CD4-positive, alpha-beta T cell treated with Interleukin-12 subunit alpha and Interleukin-12 subunit beta, for 1 hour (primary cell): ENCODE measurements around the gene PPP2R2C.

Source experiments
- DNase-seq: peaks from one replicate; pipeline ENCODE4 v3.0.0-alpha.2; 2020

The PPP2R2C gene

DNA sequence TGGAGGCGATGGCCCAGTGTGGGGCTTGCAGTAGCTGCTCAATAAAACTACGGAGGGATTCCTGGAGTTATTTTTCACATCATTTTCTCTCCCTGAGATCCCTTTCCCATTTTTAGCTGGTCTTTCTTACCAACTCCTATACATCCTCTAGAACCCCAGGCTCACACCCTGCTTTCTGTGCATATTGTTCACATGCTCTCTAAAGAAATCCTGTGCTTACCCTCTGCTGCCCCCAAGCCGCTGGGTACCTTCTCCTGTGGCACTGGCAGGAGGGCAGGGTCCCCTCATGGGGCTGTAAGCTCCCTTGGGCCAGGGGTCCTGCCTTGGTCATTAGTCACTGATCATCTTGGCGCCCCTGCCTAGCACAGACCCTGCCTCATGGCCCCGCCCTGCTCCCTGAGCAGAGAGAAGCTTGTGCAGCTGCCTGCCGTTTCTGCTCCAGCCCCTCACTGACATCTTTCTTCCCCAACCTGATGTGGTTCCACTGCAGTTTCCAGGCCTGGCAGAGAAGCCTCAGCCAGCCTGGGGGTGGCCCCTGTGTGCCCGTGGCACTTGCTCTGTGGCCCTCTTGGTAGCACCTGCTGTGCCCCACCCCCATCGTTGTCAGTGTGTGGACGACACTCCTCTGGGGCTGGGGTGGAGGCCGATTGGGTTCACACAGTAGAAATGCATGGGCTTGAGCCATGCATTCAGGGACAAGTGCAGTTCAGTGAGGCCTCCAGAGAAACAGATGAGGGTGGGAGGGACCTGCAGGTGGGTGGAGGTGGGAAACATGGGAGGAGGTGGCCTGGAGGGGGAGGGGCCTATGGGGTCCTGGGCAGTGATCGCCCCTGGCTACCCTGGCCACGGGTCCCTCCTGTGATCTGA is 133.2 kb downstream of the PPP2R2C start:
- no peak for DNase-seq

DNA sequence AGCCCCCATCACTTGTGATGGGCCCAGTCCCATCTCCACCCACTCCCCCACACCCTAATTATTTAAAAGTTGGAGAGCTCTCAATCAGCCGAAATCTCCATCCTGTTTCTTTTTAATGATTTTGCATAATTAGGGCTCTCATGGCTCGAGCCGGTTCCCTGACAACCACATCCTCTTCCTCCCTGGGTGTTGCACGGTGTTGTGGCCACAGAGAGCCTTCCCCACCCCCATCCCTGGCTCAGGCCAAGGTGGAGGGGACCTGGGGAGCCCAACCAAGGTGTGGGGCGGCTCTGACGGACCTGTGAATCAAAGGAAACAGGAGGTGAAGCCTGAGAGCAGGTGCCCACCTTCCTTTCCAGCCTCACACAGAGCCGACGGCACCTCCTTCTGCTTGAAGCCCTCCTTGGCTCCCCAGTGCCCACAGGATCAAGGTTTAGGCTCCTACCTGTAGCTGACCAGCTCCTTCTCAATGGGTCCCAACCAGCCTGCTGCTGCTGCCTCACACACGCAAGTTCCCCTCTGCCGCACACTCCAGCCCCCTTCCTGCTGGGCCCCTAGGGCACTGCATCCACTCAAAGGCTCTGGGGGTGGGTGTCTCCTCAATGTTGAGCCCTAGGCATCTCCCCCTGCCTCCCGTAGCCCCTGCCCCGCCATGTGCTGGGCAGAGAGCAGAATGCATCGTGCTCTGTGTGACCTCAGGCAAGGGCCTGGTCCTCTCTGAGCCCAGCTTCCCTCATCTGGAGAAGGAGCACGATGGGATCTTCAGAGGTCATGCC is 134.1 kb downstream of the PPP2R2C start:
- peak; percentile 33 for DNase-seq

GRCh38 chr4:6337331-6337935 is 135.0 kb downstream of the PPP2R2C start:
- no peak for DNase-seq

GRCh38 chr4:6336166-6336565 is 136.2 kb downstream of the PPP2R2C start:
- no peak for DNase-seq

- no peak for DNase-seq
These were observed 137.3 kb downstream of the PPP2R2C start for GRCh38 chr4:6335040-6335590.

DNA sequence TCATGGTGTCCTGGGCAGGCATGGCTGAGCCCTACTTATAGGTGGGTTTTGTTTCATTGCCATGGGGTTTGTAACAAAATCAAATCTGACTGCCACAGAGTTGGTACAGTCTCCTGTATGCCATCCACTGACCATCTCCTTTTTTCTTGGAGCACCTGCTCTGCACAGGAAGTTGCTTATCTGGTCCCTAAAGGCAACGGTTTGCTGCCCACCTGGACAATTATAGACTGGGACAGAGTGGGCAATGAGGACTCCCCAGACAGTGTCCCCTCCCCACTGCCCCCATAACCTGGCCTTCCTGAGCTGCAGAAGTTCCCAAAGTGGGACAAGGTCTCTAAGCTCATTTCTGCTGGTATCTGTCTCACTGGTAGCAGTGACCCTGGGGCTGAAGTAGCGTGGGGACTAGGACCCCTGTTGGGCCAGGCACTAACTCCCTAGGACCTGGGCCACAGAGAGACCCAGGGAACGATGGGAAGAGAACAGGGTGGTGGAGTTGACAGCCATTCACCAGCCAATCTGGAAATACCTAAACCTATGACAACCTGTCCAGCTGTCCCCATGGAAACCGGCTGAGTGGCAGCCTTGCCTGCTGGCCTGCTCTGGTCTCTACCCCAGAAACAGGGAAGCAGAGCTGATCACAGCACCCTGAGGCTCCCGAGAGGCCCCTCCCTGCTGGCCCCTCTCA is 138.1 kb downstream of the PPP2R2C start:
- DNase-seq: no peak

GRCh38 chr4:6333301-6334202 is 138.9 kb downstream of the PPP2R2C start:
- DNase-seq: no peak

- no peak for DNase-seq
These were observed 139.8 kb downstream of the PPP2R2C start for GRCh38 chr4:6332669-6333050.

- peak; percentile 20 for DNase-seq
These were observed 140.3 kb downstream of the PPP2R2C start for GRCh38 chr4:6332042-6332668.

GRCh38 chr4:6331468-6331867 is 140.9 kb downstream of the PPP2R2C start:
- no peak for DNase-seq

DNA sequence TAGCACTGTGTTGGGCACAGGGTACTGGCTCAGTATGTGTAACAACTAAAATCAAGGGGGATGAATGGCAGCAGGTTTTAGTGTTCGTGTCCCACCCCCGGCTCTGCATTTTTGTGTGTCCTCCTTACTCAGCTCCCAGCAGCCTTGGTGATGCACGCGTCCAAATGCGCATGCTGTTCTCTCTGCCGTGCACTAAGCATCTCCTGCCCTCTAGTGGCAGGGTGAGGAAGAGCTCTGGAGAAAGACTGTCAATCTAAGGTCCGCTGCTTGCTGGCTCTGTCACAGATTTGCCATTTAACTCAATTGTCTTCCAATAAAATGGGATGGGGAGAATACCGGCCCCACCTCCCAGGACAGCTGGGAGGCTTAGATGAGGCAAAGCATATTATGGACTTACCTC is 141.4 kb downstream of the PPP2R2C start:
- DNase-seq: peak; percentile 36

- no peak for DNase-seq
These were observed 142.0 kb downstream of the PPP2R2C start for GRCh38 chr4:6330384-6330767.

- no peak for DNase-seq
These were observed 142.7 kb downstream of the PPP2R2C start for GRCh38 chr4:6329478-6330383.

DNA sequence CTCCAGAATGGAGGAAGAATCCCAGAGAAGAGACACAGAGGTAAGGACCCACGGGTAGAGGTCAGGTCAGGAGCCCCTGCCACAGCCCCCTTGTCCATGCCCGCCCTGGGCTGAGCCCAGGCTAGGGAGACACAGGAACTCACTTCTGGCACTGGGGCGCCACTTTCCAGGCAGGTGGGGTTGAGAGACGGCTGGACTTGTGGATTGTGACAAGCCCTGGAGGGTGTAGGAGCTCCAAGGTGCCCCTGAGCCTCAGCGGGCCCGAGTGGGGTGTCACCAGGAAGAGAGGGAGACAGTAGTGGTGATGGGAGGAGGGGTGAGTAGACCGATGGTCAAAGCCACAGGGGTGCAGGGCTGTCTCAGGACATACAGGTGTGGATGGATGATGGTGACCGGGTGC is 143.9 kb downstream of the PPP2R2C start:
- no peak for DNase-seq

- DNase-seq: peak; percentile 76
These were observed 145.0 kb downstream of the PPP2R2C start for GRCh38 chr4:6327220-6327917.

GRCh38 chr4:6326312-6327060 is 145.9 kb downstream of the PPP2R2C start:
- DNase-seq: no peak

DNA sequence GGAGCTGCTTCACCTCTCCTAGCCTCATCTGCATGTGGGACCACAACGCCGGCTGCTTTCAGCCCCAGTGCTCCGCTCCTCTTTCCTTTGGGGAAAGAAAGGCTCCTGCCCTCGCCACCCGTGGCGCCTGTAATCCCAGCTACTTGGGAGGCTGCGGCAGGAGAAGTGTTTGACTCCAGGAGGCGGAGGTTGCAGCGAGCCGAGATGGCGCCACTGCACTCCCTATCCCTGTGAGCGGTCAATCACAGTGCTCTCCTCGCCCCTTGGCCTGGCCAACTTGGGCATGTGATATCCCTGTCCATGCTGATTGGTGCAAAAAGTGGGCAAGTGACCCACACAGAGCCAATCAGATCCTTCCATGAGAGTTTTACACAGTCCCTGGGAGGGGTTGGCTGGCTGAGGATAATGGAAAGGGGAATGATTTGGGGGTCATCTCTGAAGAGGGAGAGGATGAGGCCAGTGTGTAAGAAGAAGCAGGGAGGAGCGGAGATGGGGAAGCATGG is 146.6 kb downstream of the PPP2R2C start:
- no peak for DNase-seq

GRCh38 chr4:6324999-6325787 is 147.2 kb downstream of the PPP2R2C start:
- DNase-seq: no peak
